Prostate gland (tissue), 2 donors: Measurements from ENCODE around the gene C2CD4A. TPM values are rescaled to one million over a fixed set of nuclear protein-coding genes. Genes with fewer than 3 reads are reported as not detected.

Source experiments
- DNase-seq: peaks from one replicate; pipeline ENCODE4 v3.0.0-alpha.2; 2019; ENCODE audit warnings: low spot score
- H3K27ac ChIP-seq, 2 donors: fragments of 200-600 bp; sonication (generic); 2 replicates each; pipeline ENCODE4 v1.5.1; 2017 to 2019
- H3K27me3 ChIP-seq: fragments of 200-600 bp; sonication (generic); replicated peaks from 2 replicates; pipeline ENCODE4 v1.5.1; 2019; ENCODE audit not compliant: insufficient read depth
- H3K36me3 ChIP-seq, 2 donors: fragments of 200-600 bp; sonication (generic); 1 replicate in 1 of 2; 2 replicates in 1 of 2; pipeline versions ENCODE4 v1.5.1 to v1.8.1; 2017 to 2019
- H3K4me1 ChIP-seq: fragments of 200-600 bp; sonication (generic); replicated peaks from 2 replicates; pipeline ENCODE4 v1.5.1; 2019
- H3K4me3 ChIP-seq, 2 donors: fragments of 200-600 bp; sonication (generic); 2 replicates each; pipeline ENCODE4 v1.5.1; 2017 to 2019
- H3K9me3 ChIP-seq: fragments of 200-600 bp; sonication (generic); 2 replicates; pipeline ENCODE4 v1.5.1; 2017
- POLR2A ChIP-seq: fragments of 450-650 bp; IDR thresholded peaks from one replicate; pipeline ENCODE4 v1.6.1; 2016; ENCODE audit warnings: antibody characterized with exemption, mild to moderate bottlenecking
- POLR2AphosphoS5 ChIP-seq: sonication (generic); formaldehyde crosslinking; IDR thresholded peaks from one replicate; pipeline ENCODE4 v1.6.1; 2017; ENCODE audit warnings: antibody characterized with exemption
- WGBS: methylation state at CpG from one replicate; pipeline ENCODE4 v1.1.5; 2018; 5-methylcytosine and 5-hydroxymethylcytosine counted together
- intact Hi-C: fragments of 100-400 bp; cut with DNase I; formaldehyde crosslinking; loops from one replicate; pipeline ENCODE4 v1.14.2; 2022
- total RNA-seq, 2 donors: library from RNA; depleted of rRNA; stranded (reverse); fragments of >200 nt; gene quantifications; one replicate each; pipeline ENCODE4 v1.1.0, GENCODE V29; 2016
- TF ChIP-seq, protein P1 (sequence below), 4 experiments: fragments of 200-600 bp in 2 of 4; fragments of 450-650 bp in 2 of 4; sonication (generic) in 2 of 4; IDR thresholded peaks; 1 replicate in 3 of 4; 2 replicates in 1 of 4; pipeline ENCODE4 v1.5.1; 2016 to 2019; ENCODE audit warnings: antibody characterized with exemption in 4 of 4, mild to moderate bottlenecking in 2 of 4, moderate library complexity in 2 of 4

The C2CD4A gene
- total RNA-seq, 2 donors from 2014 or later, result 0.28 to 0.36 TPM

DNA sequence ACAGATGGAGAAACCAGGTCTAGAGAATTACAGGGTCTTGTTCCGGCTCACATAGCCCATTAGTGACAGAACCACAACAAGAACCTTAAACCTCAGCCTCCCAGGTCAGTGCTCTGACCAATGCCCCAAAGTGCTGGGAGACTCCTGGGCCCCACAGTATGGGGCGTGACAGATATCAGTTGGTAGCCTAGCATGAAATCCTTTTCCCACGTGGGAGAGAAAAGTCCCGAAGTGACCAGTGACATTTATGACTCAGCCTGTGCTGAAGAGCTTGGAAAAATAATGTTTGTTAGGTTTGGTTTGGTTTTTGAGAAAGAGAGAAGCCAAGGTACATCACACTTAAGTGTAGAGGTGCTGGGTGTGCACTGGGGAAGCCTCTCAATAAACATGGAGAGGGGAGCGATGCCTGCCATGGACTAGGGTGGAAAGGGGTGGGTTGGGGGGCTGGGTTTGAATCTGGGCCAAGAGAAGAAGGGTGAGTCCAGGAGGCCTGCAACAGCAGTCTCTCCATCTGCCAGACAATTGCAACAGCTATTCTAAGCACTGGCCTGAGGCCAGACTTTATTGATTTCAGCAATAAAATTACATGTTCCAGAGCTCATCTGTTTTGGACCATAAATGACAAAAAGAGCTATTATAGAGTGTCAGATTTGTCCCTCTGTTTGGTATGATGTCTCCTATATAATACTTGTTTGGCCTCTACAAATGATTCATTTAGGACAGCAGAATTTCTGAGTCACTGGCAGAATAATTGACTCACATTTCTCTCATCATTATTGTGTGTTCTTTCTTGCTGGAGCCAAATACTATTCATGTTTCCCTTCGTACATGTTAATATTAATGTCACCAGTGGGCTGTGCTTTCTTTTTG is 43.4 kb downstream of the C2CD4A start:
- no peak for TF ChIP-seq POLR2A
- no peak for TF ChIP-seq POLR2AphosphoS5
- TF ChIP-seq, protein P1, sequence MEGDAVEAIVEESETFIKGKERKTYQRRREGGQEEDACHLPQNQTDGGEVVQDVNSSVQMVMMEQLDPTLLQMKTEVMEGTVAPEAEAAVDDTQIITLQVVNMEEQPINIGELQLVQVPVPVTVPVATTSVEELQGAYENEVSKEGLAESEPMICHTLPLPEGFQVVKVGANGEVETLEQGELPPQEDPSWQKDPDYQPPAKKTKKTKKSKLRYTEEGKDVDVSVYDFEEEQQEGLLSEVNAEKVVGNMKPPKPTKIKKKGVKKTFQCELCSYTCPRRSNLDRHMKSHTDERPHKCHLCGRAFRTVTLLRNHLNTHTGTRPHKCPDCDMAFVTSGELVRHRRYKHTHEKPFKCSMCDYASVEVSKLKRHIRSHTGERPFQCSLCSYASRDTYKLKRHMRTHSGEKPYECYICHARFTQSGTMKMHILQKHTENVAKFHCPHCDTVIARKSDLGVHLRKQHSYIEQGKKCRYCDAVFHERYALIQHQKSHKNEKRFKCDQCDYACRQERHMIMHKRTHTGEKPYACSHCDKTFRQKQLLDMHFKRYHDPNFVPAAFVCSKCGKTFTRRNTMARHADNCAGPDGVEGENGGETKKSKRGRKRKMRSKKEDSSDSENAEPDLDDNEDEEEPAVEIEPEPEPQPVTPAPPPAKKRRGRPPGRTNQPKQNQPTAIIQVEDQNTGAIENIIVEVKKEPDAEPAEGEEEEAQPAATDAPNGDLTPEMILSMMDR (IDR thresholded peaks at IDR 0.05), result no peak
- DNase-seq, result no peak
- no peaks in the 10 kb centered on the region for H3K9me3 ChIP-seq
- no peaks in the 10 kb centered on the region for H3K27me3 ChIP-seq
- intact Hi-C loops, result no loop called here
- H3K4me1 ChIP-seq, result no peaks in the 10 kb centered on the region
- WGBS, result 32% methylated on average over 6 of the region's 6 CpGs
- H3K27ac ChIP-seq, result peak overlapping the region in 1 of 2 donors; percentile 16
- H3K36me3 ChIP-seq, result no peaks in the 10 kb centered on the region
- no peak overlapping the region for H3K4me3 ChIP-seq

DNA sequence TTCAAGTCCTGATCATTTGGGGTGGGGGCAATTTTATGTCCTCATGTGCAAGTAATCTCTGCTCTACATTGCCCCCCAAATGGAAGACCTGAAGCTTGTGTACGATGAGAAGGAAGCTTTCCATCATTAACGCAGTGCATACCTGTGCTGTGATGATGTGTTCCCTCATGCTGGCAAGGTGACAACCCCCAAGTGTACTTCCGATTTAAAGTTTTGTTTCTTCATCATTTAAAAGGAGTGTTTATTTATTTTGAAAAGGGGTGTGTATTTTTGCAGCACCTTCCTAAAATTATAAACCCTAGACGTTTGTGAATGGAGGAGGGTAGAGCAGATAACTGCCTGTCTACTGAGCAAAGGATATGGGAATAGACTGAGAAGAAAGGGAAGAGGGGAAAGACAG is 45.3 kb downstream of the C2CD4A start:
- no peaks in the 10 kb centered on the region for H3K27me3 ChIP-seq
- no peak overlapping the region for H3K4me3 ChIP-seq
- H3K4me1 ChIP-seq, result no peaks in the 10 kb centered on the region
- no peaks in the 10 kb centered on the region for H3K9me3 ChIP-seq
- no peak for DNase-seq
- intact Hi-C loops, result no loop called here
- TF ChIP-seq POLR2A (no peak), POLR2AphosphoS5 (no peak)
- TF ChIP-seq, protein P1 (IDR thresholded peaks at IDR 0.05), result no peak
- no peaks in the 10 kb centered on the region for H3K36me3 ChIP-seq
- H3K27ac ChIP-seq, result no peak overlapping the region
- 45% methylated on average over 4 of the region's 4 CpGs for WGBS

DNA sequence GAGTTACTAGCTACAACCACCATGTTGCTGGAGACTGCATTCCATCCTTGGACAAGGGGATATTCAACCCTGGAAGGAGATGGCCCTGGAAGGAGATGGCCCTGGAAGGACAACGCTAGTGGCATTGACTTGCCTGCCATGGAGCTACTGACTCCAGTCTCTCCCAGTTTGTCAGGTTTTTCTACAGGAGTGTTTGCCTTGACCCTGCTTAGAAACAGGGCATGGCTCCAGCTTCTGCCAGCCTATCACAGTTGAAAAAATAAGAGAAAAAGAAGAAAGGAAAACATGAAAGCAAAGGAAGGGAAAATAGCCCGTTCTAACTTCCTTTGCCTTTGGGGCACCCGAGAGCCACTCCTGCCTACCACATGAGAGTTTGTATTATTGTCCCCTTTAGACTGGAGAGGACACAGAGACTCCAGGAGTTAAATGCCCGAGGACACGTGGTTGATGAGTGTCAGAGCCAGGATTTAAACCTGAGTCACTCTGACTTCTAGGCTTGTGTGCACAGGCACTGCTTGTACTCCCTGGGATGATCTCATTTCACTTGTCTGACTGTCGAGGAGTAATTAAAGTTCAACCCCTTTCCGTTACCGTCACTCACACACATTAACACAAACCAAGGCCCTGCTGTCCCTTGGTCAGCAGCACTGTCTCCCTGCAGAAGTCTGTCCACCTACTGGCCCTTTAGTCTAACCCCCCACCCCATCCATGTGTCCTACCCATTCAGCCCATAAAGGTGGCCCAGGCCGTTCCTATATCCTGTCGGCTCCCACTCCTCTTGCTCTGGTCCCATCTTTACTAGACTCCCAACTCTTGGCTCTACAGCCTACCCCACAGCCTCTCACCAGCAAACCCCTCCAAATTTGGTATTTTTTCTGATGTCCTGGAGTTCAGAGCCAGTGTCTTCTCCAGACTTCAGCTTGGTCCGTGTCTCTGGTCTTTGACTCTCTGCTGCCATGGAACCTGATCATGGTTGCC is 46.1 kb downstream of the C2CD4A start:
- WGBS, result 57% methylated on average over 11 of the region's 11 CpGs
- TF ChIP-seq, protein P1 (IDR thresholded peaks at IDR 0.05), result no peak
- peak; percentile 51 for TF ChIP-seq POLR2AphosphoS5
- no peak for TF ChIP-seq POLR2A
- intact Hi-C loops, result no loop called here
- H3K27ac ChIP-seq, result no peak overlapping the region
- H3K4me3 ChIP-seq, result no peak overlapping the region
- H3K36me3 ChIP-seq, result no peaks in the 10 kb centered on the region
- H3K9me3 ChIP-seq, result no peaks in the 10 kb centered on the region
- H3K27me3 ChIP-seq, result no peaks in the 10 kb centered on the region
- H3K4me1 ChIP-seq, result no peaks in the 10 kb centered on the region
- DNase-seq, result peak; percentile 46

DNA sequence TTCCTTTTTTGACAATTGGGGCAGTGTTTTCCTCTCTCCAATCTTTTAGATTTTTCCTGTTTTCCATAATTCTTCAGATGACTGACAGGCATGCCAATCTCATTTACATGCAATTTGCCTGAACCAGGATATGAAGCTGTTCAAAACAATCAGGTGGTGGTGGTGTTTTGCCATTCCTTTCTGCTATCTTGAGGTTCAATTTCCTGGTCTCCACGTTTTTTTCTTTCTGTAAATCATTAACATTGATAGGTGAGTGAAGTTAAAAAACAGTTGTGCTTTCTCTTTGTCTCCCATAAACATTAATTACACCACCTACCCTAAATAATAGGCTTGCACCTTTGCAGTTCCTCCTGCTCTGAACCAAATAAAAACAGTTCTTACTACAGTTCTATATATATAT is 49.1 kb downstream of the C2CD4A start:
- H3K4me1 ChIP-seq, result no peaks in the 10 kb centered on the region
- no peaks in the 10 kb centered on the region for H3K27me3 ChIP-seq
- 21% methylated on average over 1 of the region's 1 CpG for WGBS
- H3K27ac ChIP-seq, result no peak overlapping the region
- intact Hi-C loops, result no loop called here
- H3K36me3 ChIP-seq, result no peaks in the 10 kb centered on the region
- TF ChIP-seq POLR2A (no peak), POLR2AphosphoS5 (no peak)
- TF ChIP-seq, protein P1 (IDR thresholded peaks at IDR 0.05), result no peak
- H3K4me3 ChIP-seq, result no peak overlapping the region
- H3K9me3 ChIP-seq, result no peaks in the 10 kb centered on the region
- no peak for DNase-seq
